ENCODE measurements around the gene ZNF618. TPM values are rescaled to one million over a fixed set of nuclear protein-coding genes. Genes with fewer than 3 reads are reported as not detected.

The ZNF618 gene
- polyA plus RNA-seq, 1 donor = 47.9 TPM

DNA sequence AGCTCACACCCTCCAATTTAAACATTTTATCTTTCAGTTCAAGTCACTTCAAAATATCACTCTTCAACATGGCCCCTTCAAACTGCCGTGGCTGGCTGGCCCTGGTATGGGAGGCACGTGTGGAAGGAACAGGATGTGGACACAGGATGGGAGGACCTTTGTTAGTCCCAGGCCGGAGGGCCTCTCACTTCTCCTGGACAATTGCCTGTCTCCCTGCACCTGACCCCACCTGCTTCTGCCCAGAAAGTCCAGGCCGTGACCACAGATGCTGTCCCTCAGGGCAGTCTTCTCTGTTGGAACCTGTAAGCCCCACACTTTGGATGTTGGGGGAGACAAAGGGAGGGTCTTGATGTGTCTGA, 182.6 kb downstream of the ZNF618 start:
- DNase-seq = no peak

DNA sequence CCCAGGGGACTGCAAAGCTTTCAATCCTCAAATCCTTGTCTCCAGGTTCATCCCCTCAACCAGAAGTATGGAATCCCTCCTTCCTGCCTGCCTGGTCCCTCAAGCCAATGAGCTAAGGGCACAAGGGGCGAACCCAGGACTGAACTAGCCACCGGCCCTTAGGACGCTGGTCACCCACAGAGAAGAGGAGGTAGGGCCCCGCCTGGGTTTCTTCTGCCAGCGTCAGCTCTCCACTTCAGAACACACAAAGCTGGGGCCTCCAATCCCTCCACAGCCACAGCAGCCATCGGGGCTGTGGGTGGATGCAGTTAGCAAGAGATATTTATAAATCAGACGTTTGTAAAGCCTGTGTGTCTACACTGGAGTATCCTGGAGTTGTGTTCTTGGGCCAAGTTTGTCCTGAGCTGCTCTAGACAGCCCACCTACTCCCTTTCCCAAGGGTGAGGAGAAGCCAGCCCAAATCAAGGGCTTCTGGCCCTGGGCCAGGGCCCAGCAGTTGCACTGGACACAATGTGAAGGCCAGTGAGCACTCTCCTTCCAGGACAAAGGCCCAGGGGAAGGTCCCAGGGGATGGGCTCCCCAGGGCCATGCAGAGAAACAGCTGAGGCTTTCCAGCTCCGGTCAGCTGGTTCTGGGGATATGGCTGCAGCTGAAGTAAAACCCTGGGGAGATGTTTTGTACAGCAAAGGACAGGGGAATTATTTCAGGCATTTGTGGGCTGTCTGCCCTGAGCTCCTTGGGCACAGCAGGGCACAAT, 183.1 kb downstream of the ZNF618 start:
- DNase-seq = no peak

DNA sequence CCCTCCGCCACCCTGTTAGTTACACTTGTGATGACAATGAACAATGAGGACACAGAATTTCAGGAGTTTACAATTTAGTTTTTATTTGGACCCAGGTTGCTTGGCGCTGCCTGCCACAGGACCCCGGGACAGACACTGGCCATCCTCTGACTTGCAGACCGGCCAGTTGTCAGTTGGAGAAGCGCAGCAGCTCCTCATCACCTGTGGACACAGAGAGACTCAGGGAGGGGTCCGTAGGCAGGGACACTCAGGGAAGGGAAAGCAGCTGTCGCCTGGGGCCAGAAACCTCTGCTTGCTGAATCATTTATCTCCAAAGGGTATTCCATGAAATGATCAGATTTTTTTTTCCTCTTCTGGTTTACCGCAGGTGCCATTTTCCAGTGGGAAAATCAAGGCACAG, 184.0 kb downstream of the ZNF618 start:
- no peak for DNase-seq

DNA sequence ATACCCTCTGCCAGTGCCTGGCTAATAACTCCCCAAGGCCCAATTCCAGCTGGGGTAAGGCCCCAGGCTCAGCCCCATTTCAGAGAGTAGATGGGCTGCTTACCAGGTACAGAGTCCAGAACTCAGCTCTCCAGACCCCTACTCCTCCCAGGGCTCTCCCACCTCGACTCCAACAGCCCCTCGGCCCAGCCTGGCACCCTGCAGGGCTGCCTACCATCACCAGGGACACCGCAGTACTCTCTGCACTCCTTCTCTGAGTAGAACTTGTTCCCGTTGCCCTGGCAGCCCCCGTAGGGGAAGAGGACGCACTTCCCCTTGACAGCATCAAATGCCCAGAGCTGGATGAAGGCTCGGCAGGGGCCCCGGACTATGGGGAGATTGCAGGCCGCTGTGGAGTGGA, 184.6 kb downstream of the ZNF618 start:
- DNase-seq = no peak

DNA sequence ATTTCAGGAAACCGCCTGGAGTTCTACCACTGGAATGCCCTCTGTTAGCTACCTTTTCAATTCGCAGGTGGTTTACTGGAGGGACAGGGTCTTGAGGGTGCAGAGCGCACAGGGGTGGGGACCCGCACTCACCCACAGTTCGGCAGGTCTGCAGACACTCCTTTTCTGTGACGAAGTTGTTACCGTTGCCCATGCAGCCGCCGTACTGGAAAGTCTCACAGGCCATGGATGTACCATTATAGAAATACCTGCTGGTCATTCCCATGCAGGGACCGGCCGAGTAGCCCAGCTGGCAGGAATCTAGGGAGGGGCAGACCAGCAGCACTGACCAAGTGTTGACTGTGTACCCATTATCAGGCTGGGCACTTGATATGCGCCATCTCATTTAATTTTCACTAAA, 185.2 kb downstream of the ZNF618 start:
- no peak for DNase-seq

DNA sequence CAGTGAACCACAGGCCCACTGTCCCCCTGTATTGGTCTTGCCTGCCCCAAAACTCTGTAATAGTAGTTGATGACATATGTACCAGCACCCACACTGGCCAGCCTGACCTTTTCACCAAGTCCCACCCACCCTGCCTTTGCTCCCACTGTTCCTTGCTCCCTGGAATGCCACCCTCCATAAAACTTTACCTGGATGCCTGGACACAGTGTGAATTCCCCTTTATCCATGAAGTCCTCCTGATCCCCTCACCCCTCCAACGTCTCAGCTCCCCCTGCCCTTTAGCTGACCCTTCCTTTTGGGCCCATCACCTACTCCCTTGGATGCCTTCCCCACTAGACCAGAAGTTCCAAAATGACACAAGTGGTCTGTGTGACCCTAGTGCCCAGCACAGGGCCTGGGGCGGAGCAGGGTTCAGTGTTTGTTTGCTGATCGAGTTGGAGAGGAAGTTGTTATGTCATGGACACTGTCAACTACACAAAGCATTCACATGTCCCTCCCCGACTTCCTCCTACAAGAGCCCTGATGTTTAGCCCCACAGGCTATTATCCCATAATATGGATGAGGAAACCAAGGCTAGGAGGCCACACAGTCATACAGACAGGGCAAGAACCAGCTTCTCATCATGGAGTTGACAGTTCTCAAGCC, 185.8 kb downstream of the ZNF618 start:
- no peak for DNase-seq

DNA sequence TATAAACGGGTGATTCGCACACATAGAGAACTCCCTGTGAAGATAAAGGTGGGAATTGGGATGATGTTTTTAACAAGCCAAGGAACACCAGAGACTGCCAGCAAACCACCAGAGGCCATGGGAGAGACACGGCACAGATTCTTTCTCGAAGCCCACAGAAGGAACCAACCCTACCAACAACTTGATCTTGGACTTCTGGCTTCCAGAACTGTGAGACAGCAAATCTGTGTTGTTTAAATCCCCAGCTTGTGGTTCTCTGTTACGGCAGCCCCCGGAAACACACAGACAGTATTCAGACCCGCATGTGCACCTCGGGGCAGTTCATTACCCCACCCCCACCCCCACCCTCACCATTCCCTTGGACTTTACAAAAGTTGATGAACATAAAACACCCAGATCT, 189.2 kb downstream of the ZNF618 start:
- no peak for DNase-seq

DNA sequence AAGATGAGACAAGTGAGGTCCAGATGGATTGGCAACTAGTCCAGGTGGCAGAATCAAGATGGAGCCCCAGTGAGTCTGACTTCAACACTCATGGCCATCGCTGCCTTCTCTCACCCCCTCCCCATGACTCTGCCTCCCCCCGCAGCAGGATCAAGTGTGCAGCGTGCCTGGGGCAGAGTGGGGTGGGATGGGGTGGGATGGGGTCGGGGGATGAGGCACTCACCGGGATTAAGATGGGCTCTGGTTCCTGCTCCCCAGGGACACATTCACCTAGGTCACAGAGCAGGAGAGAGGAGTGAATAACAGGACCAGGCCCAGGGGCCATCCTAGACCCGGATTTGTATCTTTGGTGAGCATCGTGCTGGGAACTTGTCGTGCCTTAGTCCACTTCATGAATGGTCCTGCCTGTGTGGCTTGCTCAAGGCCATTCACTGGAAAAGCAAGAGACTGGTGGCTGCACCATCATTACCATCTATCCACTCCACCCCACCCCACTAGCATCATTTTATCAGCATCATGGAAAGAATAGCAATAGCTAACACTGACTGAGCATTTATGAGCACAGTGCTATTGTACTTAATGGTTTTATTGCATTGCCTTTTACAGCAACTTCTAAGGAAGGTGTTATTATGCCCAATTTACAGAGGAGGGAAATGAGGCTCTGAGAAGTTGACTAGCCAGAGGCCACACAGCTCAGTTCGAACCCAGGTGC, 193.5 kb downstream of the ZNF618 start:
- no peak for DNase-seq

DNA sequence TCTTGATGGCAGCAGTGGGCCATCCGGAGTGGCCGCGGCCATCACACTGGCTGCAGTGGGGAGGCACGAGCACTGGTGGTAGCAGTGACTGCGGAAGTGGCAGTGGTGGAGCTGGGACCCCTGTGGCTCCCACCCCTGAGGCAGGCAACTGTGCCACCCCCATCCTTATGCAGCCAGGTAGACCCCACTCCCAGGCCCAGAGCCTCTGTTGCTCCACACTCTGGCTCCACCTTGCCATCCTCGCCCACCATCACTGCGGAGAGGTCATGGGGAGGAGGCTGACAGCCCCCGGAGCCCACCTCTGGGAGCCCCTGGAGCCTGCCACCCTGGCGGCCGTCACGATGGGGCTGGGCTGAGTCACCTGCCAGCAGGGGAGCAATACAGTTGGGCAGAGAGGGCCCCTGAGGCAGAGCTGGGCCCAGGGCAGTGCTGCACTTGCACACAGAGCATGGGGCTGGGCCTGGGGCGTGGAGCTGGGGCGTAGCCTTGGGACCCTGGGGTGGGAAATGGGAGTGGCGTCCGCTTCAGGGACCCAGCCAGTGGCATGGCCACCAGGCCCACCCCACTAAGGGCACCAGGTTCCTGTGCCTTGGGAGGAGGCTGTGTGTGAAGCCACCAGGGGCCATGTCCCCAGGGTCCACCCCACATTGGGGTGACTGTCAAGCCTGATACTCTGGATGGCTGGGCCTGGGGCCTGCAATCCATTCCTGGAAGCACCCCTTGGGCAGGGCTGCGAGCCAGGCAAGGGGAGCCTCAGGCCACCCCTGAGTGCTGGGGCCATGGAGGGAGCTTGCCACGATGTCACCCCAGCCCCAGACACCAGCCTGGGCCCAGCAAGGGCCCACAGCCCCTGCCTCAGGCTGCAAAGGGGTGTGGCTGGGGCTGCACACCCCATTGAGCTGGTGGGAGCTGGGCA, 194.3 kb downstream of the ZNF618 start:
- DNase-seq = no peak

DNA sequence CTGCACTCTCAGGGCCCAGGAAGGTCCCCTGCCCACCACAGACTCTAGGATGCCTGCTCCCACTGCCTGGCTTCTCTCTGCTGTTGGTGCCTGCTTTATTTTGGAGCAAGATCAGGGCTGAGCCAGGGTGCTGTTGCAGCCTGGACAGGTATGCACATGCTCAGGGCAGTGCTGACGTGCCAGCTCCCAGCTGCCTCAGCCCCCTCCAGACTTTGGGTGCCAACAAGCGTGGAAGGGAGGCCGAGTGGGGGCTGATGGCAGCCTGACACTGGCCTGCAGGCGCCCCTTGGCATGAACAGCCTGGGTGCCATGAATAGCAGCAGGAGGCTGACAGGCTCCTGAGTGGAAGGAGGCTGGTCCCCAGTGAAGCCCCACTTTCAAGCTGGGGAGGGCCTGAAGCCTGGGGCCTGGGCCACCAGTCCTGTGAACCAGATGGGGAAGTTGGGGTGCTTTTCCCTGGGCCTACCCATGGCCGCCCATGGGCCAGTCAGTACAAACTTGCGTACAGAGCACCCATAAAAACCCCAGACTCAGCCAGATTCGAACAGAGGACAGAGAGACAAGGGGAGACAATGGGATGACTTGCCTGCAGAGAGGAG, 195.2 kb downstream of the ZNF618 start:
- DNase-seq = no peak

DNA sequence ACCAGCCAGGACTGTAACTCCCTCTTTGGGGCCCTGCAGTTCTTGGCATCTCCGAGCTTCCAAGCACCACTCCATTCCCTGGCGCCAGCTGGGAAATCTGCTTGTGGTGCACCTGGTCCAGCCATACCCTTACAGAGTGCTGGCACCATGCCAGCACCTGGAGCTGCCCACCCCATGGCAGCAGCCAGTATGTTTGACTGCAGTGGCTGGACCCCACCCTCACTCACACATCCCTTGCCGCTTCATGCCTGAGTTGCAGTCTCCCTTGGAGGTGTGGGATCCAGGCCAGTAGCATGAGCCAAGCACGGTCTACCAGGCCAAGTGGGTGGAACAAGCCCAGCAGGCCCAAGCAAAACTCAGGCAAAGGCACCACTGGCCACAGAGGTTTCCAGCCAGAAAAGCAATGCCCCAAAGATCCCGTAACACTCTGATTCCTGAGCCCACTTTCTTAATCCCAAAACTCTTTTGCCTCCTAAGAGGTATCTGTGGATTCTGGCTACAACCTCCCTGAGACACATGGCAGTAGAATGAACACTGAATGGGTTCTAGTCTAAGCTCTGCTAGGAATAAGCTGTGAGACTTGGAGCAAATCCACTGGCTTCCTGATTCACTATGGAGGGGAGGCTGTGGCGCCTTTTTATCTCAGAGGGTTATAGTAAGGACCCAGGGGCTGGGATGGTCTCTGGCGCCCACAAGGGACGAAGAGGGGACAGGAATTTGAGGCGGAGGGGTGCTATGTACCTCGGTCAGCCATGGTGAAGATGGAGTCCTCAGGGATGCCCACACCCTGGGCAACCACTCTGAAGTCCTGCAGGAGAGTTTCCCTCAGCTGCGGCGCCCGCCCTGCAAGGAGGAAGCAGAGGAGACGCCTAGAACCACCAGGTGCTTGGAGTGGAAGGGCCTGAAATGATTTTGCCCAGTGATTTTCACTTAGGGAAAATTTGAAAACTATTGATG, 196.4 kb downstream of the ZNF618 start:
- no peak for DNase-seq

DNA sequence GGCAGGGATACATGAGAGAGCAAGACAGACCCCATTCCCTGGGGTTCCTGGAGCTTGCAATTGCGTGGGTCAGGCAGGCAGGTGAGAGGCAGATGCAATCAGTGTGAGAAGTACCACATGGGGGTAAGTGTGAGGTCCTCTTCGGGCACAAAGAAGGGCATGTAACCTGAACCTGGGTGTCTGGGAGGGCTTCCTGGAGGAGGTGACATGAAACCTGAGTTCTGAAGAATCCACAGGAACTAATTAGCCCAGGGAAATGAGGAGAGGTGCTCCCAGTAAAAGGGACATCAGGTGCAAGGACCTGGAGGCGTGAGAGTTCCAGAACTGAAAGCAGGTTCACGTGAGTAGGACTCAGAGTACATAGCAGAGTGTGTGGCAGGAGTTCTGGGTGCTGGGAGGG, 199.5 kb downstream of the ZNF618 start:
- no peak for DNase-seq

DNA sequence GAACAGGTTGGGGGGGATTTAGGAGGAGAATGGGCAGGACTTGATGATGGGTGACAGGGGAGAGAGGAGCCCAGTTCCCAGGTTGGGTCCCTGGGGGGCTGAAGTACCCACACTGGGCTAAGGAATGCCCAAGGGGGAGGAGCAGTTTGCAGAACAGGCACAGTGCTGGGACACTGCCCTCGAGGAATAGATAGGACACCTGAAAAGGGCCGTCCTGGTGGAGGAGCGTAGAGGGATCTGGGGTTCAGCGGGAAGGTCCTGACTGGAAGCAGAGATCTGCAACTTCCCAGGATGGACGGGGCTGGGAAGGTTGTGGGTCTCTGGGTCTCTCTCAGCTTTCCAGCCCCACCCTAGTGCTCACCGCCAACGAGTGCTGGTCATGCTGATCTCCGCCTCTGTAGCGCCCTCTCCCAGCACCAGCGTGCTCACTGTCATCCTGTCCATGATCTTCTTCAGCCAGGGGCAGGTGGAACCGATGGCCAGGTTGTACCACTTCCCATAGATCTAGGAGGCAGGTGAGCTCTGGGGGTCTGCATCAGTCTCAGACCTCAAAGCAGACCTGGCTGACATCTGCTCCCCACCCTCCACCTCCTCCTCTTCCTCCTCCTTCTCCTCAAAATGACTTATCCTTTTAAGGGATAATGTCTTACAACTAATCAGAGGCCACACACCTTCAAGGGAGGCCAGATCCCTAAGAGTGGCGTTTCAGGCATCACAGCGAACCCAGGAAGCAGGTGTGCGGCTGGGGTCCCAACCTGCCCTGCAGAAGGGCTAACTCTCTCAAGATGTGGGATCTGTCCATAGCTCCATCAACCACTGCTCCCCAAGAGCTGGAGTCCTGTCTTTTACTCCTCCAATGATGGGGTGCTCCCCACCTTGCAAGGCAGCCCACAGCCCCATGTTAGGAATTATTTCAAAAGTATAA, 200.4 kb downstream of the ZNF618 start:
- no peak for DNase-seq

DNA sequence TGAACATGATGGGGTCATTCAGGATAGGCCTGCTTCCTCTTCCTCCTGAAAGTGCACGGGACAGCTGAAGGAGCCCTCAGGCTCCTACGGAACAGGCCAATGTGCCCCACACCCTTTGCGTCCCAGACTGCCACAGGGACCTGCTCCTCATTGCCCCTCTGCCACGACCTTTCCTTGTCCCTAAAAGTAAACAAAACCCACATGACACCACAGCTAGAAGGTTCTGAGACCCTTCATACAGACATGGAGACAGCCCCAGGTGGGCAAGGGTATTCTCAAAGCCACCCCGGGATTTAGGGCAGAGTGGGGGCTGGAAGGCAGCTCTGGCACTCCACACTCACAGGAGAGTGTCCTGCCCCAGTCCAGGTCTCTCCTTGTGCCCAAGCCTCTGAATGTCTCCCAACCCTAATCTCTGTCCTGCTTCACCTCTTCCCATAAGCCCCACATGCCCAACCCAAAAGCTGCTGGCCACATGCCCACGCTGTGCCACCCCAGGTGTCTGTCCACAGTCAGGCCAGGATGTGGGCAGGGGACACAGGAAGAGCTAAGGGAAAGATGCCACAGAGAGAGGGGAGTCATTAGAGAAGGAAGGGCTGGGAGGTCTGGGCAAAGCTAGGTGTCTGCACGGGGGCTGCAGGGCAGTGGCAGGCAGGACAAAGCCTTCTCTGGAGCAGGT, 201.2 kb downstream of the ZNF618 start:
- DNase-seq = no peak

DNA sequence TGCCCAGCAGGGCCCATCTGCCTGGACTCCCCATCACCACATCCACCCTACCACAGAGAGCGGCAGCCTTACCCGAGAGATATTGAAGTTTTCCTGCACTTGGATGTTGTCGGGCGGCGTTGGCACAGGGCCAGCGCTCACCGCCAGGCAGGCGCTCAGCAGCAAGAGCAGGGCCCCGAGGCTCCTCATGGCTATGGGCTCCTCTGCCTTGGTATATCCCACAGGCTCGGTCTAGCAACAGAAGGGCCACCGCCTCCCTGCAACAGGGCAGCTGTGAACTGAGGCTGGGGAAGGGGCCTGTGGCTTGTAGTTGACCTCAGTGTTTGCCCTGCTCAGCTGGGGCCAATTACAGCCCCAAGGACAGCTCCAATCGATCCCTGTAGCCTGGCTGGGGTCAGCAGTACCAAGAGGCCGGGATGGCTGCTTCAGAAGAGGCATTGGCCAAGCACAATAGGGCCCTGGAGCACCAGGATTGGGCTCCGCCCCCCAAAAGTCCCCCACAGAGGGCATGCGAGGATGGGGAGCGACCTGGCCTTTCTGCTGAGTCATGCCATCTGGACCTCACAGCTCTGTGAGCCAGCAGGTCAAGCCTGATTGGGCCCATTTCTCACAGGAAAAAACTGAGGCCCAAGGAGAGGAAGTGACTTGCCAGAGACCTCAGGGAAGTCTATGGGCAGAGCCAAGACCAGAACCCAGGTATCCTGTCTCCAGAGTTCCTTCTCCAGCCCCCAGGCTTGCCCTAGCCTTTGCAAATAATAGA, 202.1 kb downstream of the ZNF618 start, which contains the start of gene AMBP:
Gene AMBP (minus strand): TSS at position 280 of the 760 bp plus-strand sequence. CDS start 91 bp downstream, at position 189.
- DNase-seq = no peak

DNA sequence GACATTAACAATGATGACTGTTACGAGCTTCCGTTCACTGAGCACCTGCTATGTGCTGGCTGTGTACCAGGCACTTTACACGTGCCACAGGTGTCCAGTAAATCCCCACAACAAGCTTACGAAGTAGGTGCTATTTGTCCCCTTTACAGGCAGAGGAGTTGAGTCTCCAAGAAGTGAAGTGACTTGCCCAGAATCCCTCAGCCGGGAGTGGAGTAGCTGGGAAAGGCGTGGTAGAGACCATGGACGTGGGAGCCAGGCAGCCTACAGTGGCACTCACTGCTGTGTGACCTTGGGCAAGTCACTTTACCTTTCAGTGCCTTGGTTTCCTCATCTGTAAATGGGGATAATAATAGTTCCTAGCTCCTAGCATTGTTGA, 202.7 kb downstream of the ZNF618 start:
- DNase-seq = no peak

DNA sequence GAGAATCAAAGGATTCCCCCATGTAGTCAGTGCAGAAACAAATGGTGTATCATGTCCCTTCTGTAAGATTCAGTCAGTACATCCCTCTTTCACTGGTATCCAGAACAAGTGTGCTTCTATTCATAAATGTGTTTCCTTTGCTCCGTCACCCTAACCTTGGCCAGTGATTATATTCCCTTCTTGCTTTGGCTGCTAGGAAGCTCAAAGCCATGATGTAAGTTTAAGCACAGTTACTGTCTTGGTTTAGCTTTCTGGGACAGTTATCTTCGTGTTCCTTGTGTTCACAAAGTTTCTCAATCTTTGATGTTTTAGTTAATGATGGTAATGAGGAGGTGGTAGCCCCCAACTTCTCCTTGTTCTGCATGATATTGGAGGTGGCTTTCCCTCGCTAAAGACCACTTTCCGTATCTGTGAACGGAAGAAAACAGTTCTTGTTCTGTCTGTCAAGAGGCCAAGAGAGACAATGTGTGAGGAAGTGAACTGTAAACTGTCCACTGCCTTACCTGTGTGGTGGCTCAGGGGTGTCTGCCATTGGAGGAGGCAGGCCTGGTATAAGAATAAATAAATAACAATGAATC, 204.2 kb downstream of the ZNF618 start:
- no peak for DNase-seq

All from left kidney (tissue), 2 donors.